RPMI7951 (cell line): Measurements from ENCODE around the gene ATP6V0E1. TPM values are rescaled to one million over a fixed set of nuclear protein-coding genes. Genes with fewer than 3 reads are reported as not detected.
"Not testable (repeated sequence)": the region's sequence is repeated elsewhere in the genome, so short reads cannot be mapped to it uniquely, and the experiment has no call there.

Source experiments
- DNase-seq: peaks from one replicate; pipeline ENCODE4 v3.0.0-alpha.2; 2012; ENCODE audit warnings: low read depth
- total RNA-seq: library from RNA; depleted of rRNA; stranded (reverse); fragments of >200 nt; shearing (Covaris generic); gene quantifications from 2 replicates; pipeline ENCODE4 v1.2.3, GENCODE V29; 2014; rRNA removed

The ATP6V0E1 gene
- total RNA-seq, 1 experiment from 2014 or later, result 115 TPM

DNA sequence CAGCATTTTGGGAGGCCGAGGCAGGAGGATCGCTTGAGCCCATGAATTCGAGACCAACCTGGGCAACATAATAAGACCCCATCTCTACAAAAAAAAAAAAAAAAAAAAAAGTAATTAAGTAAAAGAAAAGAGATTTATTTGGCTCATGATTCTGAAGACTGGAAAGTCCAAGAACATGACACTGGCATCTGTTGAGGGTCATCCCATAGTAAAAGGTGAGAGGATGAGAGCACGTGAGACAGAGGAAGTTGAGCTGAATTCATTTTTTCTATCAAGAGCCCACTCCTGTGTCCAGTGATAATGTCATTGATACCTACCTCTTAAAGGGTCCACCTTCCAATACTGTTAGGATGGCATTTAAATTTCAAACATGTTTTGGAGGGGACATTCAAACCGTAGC is 92.4 kb downstream of the ATP6V0E1 start:
- no peak for DNase-seq

DNA sequence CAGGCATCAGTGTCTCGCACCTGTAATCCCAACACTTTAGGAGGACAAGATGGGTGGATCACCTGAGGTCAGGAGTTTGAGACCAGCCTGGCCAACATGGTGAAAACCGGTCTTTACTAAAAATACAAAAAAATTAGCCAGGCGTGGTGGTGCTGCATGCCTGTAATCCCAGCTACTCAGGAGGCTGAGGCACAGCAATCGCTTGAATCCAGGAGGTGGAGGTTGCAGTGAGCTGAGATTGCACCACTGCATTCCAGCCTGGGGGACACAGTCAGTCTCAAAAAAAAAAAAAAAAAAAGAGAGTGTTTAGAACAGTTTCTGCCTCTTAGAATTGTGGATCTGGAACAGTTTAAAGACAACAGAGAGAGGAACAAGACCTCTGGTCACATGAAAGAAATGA is 92.9 kb downstream of the ATP6V0E1 start:
- DNase-seq, result not testable (repeated sequence)

- no peak for DNase-seq
These were observed 95.3 kb downstream of the ATP6V0E1 start for GRCh38 chr5:173078878-173079277.

Other genes starting within 250 kb of the ATP6V0E1 start
- 9.7 TPM in 2 replicates for gene DUSP1, start 212.6 kb upstream of the ATP6V0E1 start, total RNA-seq
- 71.8 and 91.3 TPM in 2 replicates for gene ERGIC1, start 149.5 kb upstream of the ATP6V0E1 start, total RNA-seq
- 97.3 and 97.4 TPM in 2 replicates for gene RPL26L1, start 24.3 kb upstream of the ATP6V0E1 start, total RNA-seq
- 4.4 and 6.5 TPM in 2 replicates for gene CREBRF, start 72.6 kb downstream of the ATP6V0E1 start, total RNA-seq
- 22.1 and 25.7 TPM in 2 replicates for gene BNIP1, start 160.8 kb downstream of the ATP6V0E1 start, total RNA-seq